ENCODE measurements around the gene STIMATE. TPM values are rescaled to one million over a fixed set of nuclear protein-coding genes. Genes with fewer than 3 reads are reported as not detected.
A peak's percentile ranks its signal among the peaks of the same experiment; 100 is the strongest.

STIMATE gene
- total RNA-seq, 2 experiments from 2014 or later = 43.3 to 47.8 TPM

DNA sequence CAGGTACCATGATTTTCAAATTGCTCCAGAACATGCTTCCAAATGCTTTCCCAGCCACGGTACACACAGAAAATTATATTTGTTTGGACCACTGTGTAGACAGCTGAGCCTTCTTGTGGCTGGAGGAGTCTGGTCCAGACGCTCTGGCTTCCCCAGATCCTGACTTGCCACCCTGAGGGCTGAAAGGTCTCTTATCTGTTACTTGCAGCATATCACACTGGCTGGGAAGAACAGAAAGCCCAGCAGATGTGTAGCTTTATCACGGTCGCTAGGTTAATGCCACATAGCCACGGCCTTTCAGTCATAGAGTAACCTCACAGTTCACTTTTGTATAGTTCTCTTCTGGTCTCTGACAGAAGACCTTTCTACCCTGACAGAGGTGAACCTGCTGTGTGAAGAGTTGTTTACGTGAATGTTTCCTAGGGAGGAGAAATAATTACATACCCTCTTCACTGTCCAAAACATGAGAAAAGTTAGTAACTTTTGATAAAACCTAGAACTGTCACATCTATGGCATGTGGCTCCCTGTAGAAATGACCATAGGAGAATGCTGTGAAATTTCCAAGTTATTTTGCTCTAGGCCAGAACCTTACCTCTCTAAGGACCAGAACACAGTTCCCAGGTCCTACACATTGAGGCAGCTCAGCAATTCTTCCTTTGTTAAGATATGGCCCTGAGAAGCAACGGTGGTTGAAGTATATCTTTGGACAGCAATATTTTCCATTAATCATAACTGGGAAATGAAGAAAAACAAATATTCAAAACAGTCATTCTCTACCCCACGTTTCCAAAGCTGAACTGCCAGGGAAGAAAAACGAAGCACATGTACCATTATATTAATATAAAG, 15.8 kb upstream of the STIMATE start:
- Mint-ChIP-seq H3K27ac (no peak overlapping the region), H3K27me3 (no peaks in the 10 kb centered on the region), H3K9me3 (ENCODE audit: low read depth) (no peaks in the 10 kb centered on the region), H3K36me3 (peaks cover 15% of the 10 kb centered on the region), H3K4me3 (no peak overlapping the region), H3K4me1 (no peaks in the 10 kb centered on the region)
- DNase-seq (no peak), ATAC-seq (no peak)
- CTCF ChIA-PET = interaction anchor here (0.6 kb wide), 1 partner anchor 75 kb away, joined by 3 read pairs; no protein-coding TSS in a partner anchor

DNA sequence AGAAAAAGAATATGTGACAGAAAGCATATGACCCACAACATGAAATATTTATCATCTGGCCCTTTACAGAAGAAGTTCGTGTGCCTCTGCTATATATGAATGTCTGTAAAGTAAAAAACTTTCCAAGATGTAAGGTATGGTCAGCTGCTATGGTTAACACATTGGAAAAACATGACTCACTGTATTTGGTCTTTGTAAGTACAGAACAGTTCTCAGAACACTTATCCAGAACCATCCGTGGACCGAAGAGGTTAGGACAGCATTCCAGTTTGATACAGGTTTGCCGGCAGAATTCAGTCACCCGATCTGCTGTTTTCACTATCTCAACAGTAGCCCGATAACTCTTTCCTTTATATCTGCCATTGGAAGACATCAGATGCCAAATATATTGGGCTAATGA, 13.5 kb upstream of the STIMATE start:
- no peak for DNase-seq
- Mint-ChIP-seq H3K4me3 (no peak overlapping the region), H3K27me3 (no peaks in the 10 kb centered on the region), H3K4me1 (no peaks in the 10 kb centered on the region), H3K9me3 (ENCODE audit: low read depth) (no peaks in the 10 kb centered on the region), H3K36me3 (peaks cover 21% of the 10 kb centered on the region), H3K27ac (no peak overlapping the region)
- CTCF ChIA-PET = no interaction called here
- no peak for ATAC-seq

DNA sequence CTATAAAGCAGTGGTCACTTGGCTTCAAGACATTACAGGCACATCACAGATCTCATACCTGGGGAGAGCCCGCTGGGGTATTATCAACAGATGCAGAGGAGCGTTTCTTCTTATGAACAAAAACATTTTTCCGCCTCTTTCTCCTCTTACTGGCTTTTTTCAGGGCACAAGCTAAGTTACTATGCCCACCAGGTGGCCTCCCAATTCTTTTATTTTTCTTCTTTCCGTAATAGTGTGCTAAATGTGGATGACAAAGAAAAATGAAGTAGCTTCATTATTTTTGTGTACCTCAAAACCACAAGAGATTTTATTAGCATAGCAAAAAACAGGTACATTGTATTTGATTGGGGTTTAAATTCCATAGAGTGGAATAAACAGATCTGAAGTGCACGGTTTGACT, 10.1 kb upstream of the STIMATE start:
- Mint-ChIP-seq H3K4me3 (no peak overlapping the region), H3K27ac (no peak overlapping the region), H3K4me1 (no peaks in the 10 kb centered on the region), H3K27me3 (no peaks in the 10 kb centered on the region), H3K36me3 (peaks cover 21% of the 10 kb centered on the region), H3K9me3 (ENCODE audit: low read depth) (no peaks in the 10 kb centered on the region)
- no peak for DNase-seq
- CTCF ChIA-PET = interaction anchor here (0.6 to 1.1 kb wide), 4 partner anchors 11 to 120 kb away, joined by 3 read pairs; no protein-coding TSS in a partner anchor
- ATAC-seq = no peak

DNA sequence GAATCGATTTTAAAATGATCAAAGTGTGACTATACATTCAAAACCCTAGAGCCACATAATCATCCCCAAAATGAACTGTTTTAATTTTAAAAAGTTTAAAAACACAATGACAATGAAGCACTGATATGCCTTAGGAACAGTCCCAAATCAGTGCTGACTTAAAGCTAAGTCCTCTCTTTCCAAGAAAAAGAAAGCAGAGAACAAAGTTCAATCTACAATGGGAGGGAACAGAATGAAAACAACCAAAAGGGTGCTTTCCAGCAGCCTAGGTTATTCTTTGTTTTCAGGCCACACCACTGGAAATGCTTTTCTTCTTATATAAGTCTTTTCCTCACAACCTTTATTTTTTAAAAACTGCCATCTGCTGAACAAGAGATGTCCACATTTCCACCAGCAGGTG, 7.2 kb upstream of the STIMATE start:
- H3K4me3 Mint-ChIP-seq = no peak overlapping the region
- CTCF ChIA-PET = interaction anchor here (0.9 to 1.3 kb wide), 3 partner anchors 10 to 106 kb away, joined by 3 read pairs; no protein-coding TSS in a partner anchor
- no peaks in the 10 kb centered on the region for H3K4me1 Mint-ChIP-seq
- no peaks in the 10 kb centered on the region for H3K9me3 Mint-ChIP-seq (ENCODE audit: low read depth)
- peaks cover 15% of the 10 kb centered on the region for H3K36me3 Mint-ChIP-seq
- no peak overlapping the region for H3K27ac Mint-ChIP-seq
- DNase-seq (no peak), ATAC-seq (no peak)
- H3K27me3 Mint-ChIP-seq = no peaks in the 10 kb centered on the region

DNA sequence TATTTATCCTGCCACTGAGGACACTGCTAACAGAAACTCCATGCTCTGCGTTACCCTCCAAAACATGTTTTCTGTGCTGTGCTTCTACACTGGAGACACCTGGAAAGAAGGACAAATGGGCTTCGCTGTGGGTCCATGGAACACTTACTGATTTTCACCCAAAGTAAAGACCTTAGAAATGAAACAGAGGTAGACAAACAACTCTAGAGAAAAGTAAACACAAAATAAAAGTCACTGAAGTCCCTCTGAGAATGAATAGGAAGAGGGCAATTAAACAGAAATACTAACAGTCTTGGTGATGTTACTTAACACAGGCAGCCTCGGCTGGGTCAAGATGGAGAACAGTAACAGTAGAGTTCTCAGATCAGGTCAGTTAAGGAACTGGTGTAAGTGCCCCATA, 6.7 kb upstream of the STIMATE start:
- ATAC-seq (no peak), DNase-seq (no peak)
- Mint-ChIP-seq H3K4me3 (no peak overlapping the region), H3K9me3 (ENCODE audit: low read depth) (no peaks in the 10 kb centered on the region), H3K4me1 (no peaks in the 10 kb centered on the region), H3K27ac (no peak overlapping the region), H3K27me3 (no peaks in the 10 kb centered on the region), H3K36me3 (peaks cover 15% of the 10 kb centered on the region)
- CTCF ChIA-PET = interaction anchor here (0.9 to 1.3 kb wide), 2 partner anchors 10 to 105 kb away, joined by 3 read pairs; no protein-coding TSS in a partner anchor

DNA sequence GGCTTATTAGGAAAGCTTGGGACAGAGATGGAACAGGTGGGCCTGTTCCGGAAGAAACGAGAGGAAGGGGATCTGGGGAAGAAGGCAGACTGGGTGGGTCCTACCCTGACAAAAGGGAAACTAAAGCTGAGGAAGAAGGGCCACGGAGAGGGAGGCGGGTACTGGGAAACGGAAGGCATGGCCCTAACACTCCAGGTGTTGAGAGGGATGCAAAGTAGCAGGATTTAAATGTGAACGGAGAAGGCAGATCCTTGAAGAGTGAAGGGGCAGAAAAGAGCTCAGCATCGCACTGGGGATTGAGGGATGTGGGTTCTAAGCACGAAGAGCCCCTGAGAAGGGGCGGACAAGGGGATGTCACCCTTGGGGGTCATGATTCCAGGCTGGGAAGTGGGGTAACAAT, 735 bp downstream of the STIMATE start:
- CTCF ChIA-PET = interaction anchor here (0.7 to 1.5 kb wide), 4 partner anchors 11 to 205 kb away, joined by 3 to 4 read pairs (median 3); no protein-coding TSS in a partner anchor
- ATAC-seq = no peak
- H3K27ac Mint-ChIP-seq = peak overlapping the region; percentile 88
- no peaks in the 10 kb centered on the region for H3K27me3 Mint-ChIP-seq
- H3K36me3 Mint-ChIP-seq = peaks cover 20% of the 10 kb centered on the region
- peak overlapping the region; percentile 96 for H3K4me3 Mint-ChIP-seq
- no peak for DNase-seq
- H3K4me1 Mint-ChIP-seq = peaks cover 56% of the 10 kb centered on the region
- no peaks in the 10 kb centered on the region for H3K9me3 Mint-ChIP-seq (ENCODE audit: low read depth)

DNA sequence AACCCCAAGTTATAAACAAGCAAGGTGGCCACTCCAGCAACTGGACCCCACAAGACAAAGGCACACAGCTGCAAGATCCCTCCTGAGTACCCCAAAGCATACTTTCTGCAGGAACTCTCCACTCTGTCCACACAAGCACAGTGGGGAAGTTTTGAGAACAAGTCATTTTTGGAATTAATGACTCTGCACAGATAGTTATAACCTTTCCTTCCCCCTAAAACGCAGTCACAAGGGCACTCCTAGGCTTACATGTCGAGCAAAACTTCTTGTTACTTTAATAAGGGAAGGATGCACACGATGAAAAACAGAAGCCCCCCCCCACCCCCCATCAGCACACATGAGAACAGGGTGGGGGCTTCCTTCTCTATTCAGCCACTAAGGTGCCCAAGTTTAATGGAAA, 1.2 kb downstream of the STIMATE start:
- Mint-ChIP-seq H3K27me3 (no peaks in the 10 kb centered on the region), H3K4me1 (peaks cover 61% of the 10 kb centered on the region), H3K27ac (peak overlapping the region; percentile 88), H3K4me3 (peak overlapping the region; percentile 96), H3K9me3 (ENCODE audit: low read depth) (no peaks in the 10 kb centered on the region), H3K36me3 (peaks cover 20% of the 10 kb centered on the region)
- ATAC-seq (no peak), DNase-seq (no peak)
- CTCF ChIA-PET = interaction anchor here (0.7 to 1.5 kb wide), 4 partner anchors 11 to 204 kb away, joined by 3 read pairs; no protein-coding TSS in a partner anchor

DNA sequence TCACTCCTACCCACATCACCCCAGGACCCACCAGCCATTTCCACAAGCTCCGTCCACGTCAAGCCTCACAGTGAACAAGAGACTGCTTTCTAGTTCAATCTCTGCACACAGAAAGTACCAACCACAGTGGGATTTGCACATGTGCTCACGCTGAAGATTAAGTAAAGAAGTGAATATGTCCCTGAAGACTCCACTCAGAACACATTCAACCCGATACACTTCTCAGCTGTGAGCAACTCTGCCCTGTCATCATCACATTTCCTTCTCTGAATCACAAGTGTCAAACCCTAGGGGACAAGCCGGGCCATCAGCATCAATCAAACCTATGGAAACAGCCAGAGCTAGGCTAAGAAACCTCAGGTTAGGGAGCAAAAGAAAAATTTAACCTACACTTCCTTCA, 1.9 kb downstream of the STIMATE start:
- ATAC-seq (no peak), DNase-seq (peak; percentile 52)
- no peaks in the 10 kb centered on the region for H3K27me3 Mint-ChIP-seq
- H3K36me3 Mint-ChIP-seq = peaks cover 20% of the 10 kb centered on the region
- peak overlapping the region; percentile 88 for H3K27ac Mint-ChIP-seq
- H3K9me3 Mint-ChIP-seq (ENCODE audit: low read depth) = no peaks in the 10 kb centered on the region
- CTCF ChIA-PET = interaction anchor here (0.5 to 0.8 kb wide), 2 partner anchors 136 to 175 kb away, joined by 3 read pairs; no protein-coding TSS in a partner anchor
- peak overlapping the region; percentile 96 for H3K4me3 Mint-ChIP-seq
- H3K4me1 Mint-ChIP-seq = peaks cover 67% of the 10 kb centered on the region

DNA sequence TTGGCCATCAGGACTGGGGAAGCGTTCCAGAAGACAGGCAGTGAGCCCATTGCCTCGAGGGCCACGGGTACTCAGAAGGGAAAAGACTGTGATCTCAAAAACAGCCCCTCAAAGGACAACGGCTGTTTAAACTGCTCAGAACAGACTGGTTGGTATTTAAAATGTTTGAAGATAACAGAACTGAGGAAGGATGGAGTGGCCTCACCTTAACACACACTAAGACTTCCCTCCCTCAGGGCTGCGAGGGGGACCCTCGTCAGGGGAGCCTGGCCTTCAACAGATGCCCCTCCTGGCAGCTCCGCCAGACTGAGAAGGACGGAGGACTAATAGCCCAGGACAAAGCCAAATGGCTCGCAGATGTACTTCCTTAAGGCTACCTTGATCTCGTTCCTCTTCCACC, 2.6 kb downstream of the STIMATE start:
- peak overlapping the region; percentile 88 for H3K27ac Mint-ChIP-seq
- CTCF ChIA-PET = interaction anchor here (0.5 to 0.8 kb wide), 2 partner anchors 136 to 174 kb away, joined by 3 read pairs; no protein-coding TSS in a partner anchor
- no peaks in the 10 kb centered on the region for H3K27me3 Mint-ChIP-seq
- H3K9me3 Mint-ChIP-seq (ENCODE audit: low read depth) = no peaks in the 10 kb centered on the region
- no peak for ATAC-seq
- DNase-seq = no peak
- peaks cover 22% of the 10 kb centered on the region for H3K36me3 Mint-ChIP-seq
- peak overlapping the region; percentile 96 for H3K4me3 Mint-ChIP-seq
- peaks cover 71% of the 10 kb centered on the region for H3K4me1 Mint-ChIP-seq

DNA sequence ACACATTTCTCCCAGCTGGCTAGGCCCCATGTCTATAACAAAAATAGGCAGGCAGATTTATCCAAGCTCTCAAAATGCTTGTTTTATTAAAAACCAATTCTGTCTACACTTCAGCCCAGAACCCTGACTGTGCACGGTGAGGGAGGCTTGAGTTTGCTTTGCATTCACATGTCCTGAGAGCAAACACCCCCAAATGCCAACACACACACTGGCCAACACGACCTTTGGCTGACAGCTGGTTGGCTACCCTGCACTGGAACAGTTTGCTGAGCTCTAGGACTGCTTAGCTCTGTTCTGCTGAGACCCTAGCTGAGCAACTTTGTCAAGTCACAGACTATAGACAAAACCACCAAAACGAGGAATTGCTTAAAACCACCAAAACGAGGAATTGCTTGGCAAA, 3.6 kb downstream of the STIMATE start:
- Mint-ChIP-seq H3K27ac (peak overlapping the region; percentile 94), H3K36me3 (peaks cover 22% of the 10 kb centered on the region), H3K4me3 (peak overlapping the region; percentile 78), H3K27me3 (no peaks in the 10 kb centered on the region), H3K4me1 (peaks cover 71% of the 10 kb centered on the region), H3K9me3 (ENCODE audit: low read depth) (no peaks in the 10 kb centered on the region)
- ATAC-seq (no peak), DNase-seq (no peak)
- CTCF ChIA-PET = interaction anchor here (0.6 to 2.0 kb wide), 10 partner anchors 9 to 154 kb away, joined by 3 to 7 read pairs (median 4); partner anchors contain the start of genes NEK4 and SFMBT1

DNA sequence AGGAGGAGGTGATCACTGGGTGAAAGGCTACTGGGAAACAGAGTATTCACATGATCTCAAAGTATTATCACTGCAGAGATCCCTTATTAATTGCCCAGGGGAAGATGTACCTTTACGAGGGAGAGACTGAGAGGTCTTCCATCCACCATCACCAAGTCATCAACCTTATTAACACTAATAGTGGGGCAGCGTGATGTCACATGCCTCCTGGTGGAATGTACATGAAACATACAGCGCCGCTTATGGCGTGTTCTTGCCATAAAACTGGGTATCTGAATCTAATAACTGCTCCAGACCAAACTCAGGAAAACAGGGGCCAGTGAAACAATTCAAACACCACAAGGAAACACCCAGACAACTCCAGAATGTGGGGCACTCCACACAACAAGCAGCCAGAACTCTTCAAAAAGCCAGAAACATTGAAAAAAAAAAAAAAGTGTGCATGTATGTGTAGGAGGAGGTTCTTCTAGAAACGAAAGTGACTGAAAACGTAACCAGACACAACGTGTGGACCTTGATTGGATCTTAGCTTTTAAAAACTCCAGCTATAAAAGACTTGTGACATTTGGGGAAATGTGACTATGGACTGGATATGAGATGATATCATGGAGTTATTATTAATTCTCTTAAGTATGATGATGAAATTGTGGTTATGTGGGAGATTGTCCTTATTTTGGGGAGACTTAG, 4.6 kb downstream of the STIMATE start:
- Mint-ChIP-seq H3K27ac (peak overlapping the region; percentile 94), H3K4me1 (peaks cover 66% of the 10 kb centered on the region), H3K9me3 (ENCODE audit: low read depth) (no peaks in the 10 kb centered on the region), H3K36me3 (peaks cover 23% of the 10 kb centered on the region), H3K4me3 (peak overlapping the region; percentile 78), H3K27me3 (no peaks in the 10 kb centered on the region)
- CTCF ChIA-PET = interaction anchor here (0.6 to 2.3 kb wide), 18 partner anchors 10 to 166 kb away, joined by 3 to 10 read pairs (median 4); partner anchors contain the start of genes NEK4 and SFMBT1
- peak; percentile 38 for ATAC-seq
- peak; percentile 71 for DNase-seq

DNA sequence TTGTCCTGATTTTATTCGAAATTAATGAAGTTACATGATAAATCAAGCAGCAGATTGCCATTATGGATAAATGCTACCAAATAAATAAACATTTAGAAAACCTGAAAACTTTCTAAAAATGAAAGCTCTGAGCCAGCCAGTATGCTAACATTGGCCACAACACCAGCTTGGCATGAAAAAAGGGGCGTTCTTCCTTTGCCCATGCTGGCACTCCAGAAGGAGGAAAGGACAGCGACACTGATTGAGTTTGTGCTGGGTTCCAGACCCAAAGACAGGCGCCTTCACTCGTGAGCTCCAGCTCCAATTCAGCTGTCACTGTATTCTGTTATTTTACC, 5.1 kb downstream of the STIMATE start:
- H3K27me3 Mint-ChIP-seq = no peaks in the 10 kb centered on the region
- CTCF ChIA-PET = interaction anchor here (0.6 to 2.3 kb wide), 10 partner anchors 9 to 182 kb away, joined by 3 to 10 read pairs (median 4); partner anchors contain the start of gene SFMBT1
- peaks cover 23% of the 10 kb centered on the region for H3K36me3 Mint-ChIP-seq
- peaks cover 65% of the 10 kb centered on the region for H3K4me1 Mint-ChIP-seq
- H3K9me3 Mint-ChIP-seq (ENCODE audit: low read depth) = no peaks in the 10 kb centered on the region
- peak overlapping the region; percentile 94 for H3K27ac Mint-ChIP-seq
- H3K4me3 Mint-ChIP-seq = peak overlapping the region; percentile 78
- ATAC-seq (peak; percentile 5), DNase-seq (no peak)

DNA sequence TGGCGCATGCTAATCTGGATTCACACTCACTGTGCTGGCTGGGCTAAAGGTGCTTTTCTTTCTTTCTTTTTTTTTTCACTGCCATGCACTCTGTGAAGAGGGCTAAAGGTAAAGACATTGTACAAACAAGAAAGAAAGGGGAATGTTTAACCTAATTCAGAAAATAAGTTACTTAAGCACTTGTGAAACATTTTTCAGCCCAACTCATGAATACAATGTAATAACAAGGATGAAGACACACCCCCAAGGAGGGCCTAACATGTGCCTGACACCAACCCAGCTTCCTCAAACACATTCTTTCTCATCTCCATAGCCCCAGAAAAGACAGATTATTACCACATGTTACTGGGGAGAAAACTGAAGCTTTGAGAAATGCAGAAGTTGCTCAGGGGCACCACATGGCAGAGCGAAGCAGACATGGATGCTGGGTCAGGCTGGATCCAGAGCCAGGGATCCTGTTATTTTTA, 5.7 kb downstream of the STIMATE start:
- H3K27me3 Mint-ChIP-seq = no peaks in the 10 kb centered on the region
- CTCF ChIA-PET = interaction anchor here (0.9 to 2.3 kb wide), 5 partner anchors 11 to 182 kb away, joined by 3 to 10 read pairs (median 4); no protein-coding TSS in a partner anchor
- H3K36me3 Mint-ChIP-seq = peaks cover 23% of the 10 kb centered on the region
- H3K4me3 Mint-ChIP-seq = peak overlapping the region; percentile 78
- peaks cover 63% of the 10 kb centered on the region for H3K4me1 Mint-ChIP-seq
- no peak for DNase-seq
- no peaks in the 10 kb centered on the region for H3K9me3 Mint-ChIP-seq (ENCODE audit: low read depth)
- H3K27ac Mint-ChIP-seq = peak overlapping the region; percentile 94
- ATAC-seq = no peak

Data from activated CD8-positive, alpha-beta memory T cell treated with anti-CD3 and anti-CD28 coated beads, Interleukin-2, amount 10 ng/mL, durations not matched to agents 7 days and 5 days (primary cell).